ENCODE measurements around the gene CLCNKA.

- TF ChIP-seq CTCF (IDR thresholded peaks at IDR 0.05; ENCODE audit: borderline replicate concordance, extremely low read depth, low read length, poor library complexity, severe bottlenecking) (no peak), EZH2 (IDR thresholded peaks at IDR 0.05; ENCODE audit: borderline replicate concordance, low read depth, low read length, severe bottlenecking) (no peak)
These were observed 55.0 kb downstream of the CLCNKA start for GRCh38 chr1:16076865-16077238.
